ENCODE results near the gene NACC2. TPM values are rescaled to one million over a fixed set of nuclear protein-coding genes. Genes with fewer than 3 reads are reported as not detected.

Gene NACC2
- polyA plus RNA-seq, 3 donors = 8.1 to 32.4 (median 8.7) TPM

DNA sequence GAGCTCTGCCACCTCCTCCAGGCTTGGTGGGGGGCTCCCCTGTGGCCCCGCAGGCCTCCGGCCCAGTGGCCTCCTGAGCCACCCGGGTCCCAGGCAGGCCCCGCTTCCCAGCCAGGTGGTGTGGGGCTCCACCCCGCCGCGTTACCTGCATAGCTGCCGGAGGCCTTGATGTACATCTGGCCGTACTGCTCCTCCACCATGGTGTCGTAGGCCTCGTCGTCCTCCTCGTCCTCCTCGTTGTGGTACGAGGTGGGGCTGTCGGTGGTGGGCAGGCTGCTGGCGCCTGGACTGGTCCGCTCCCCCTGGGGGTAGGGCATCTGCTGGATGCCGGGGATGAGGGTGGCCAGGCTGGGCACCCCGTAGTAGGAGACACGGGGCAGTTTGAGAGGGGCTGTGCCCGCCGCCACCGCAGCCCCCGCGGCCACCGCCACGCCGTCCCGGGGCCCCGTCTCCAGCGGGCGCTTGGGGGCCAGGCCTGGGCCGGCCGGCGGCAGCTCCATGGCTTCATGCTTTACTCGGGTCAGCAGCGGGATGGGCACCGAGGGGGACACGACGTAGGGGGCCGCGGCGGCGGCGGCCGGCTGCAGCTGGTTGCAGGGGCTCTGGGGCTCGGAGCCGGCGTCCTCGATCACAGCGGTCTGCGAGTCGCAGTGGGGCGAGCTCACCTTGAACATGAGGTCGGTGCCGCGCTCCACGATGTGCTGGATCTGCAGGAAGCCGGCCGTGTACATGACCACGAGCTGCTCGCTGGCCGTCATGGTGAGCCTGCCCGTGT is 45.4 kb downstream of the NACC2 start:
- peaks cover 22 to 24% of the 10 kb centered on the region in 2 donors for H3K36me3 ChIP-seq (replicated peaks in 1 of 2; ENCODE audit: control insufficient read depth in 1 of 2, insufficient read depth in 2 of 2, low read length in 2 of 2)
- H3K4me3 ChIP-seq (replicated peaks in 1 of 3; ENCODE audit: low read depth in 2 of 3, low read length in 3 of 3) = peak overlapping the region in 2 of 3 experiments; percentile 6 to 91
- no peaks in the 10 kb centered on the region for H3K9me3 ChIP-seq (replicated peaks in 1 of 2; ENCODE audit: control insufficient read depth in 1 of 2, insufficient read depth in 1 of 2, low read length in 2 of 2)
- H3K79me2 ChIP-seq (ENCODE audit: insufficient read depth, low read length) = peaks cover 100% of the 10 kb centered on the region
- Mint-ChIP-seq H3K4me3 (peak overlapping the region; percentile 80 to 82), H3K36me3 (peaks cover 18 to 38% of the 10 kb centered on the region in 2 donors), H3K27me3 (ENCODE audit: low read depth in 3 of 3) (peaks cover 0 to 2% (median 0%) of the 10 kb centered on the region in 3 donors), H3K4me1 (peaks cover 61% of the 10 kb centered on the region), H3K9me3 (no peaks in the 10 kb centered on the region), H3K27ac (peak overlapping the region in 4 of 7 donors; percentile 48 to 77 (median 69))
- no peak overlapping the region for H2AFZ ChIP-seq (ENCODE audit: insufficient read depth, low read depth, low read length, poor library complexity, severe bottlenecking)
- peaks cover 28% of the 10 kb centered on the region for H4K20me1 ChIP-seq (ENCODE audit: insufficient read depth, low read length)
- intact Hi-C loops (cut with micrococcal nuclease) = loop anchor here (5.0 to 10.0 kb wide), 5 partner anchors 38 to 85 kb away; partner anchors contain the start of gene UBAC1 (in 1 of the 2)
- H3K27ac ChIP-seq (ENCODE audit: low read depth in 1 of 2, low read length in 2 of 2) = peak overlapping the region; percentile 93 to 94
- H3K9ac ChIP-seq (ENCODE audit: insufficient read depth, low read length, poor library complexity, severe bottlenecking) = peak overlapping the region; percentile 73
- TF ChIP-seq, protein P1, sequence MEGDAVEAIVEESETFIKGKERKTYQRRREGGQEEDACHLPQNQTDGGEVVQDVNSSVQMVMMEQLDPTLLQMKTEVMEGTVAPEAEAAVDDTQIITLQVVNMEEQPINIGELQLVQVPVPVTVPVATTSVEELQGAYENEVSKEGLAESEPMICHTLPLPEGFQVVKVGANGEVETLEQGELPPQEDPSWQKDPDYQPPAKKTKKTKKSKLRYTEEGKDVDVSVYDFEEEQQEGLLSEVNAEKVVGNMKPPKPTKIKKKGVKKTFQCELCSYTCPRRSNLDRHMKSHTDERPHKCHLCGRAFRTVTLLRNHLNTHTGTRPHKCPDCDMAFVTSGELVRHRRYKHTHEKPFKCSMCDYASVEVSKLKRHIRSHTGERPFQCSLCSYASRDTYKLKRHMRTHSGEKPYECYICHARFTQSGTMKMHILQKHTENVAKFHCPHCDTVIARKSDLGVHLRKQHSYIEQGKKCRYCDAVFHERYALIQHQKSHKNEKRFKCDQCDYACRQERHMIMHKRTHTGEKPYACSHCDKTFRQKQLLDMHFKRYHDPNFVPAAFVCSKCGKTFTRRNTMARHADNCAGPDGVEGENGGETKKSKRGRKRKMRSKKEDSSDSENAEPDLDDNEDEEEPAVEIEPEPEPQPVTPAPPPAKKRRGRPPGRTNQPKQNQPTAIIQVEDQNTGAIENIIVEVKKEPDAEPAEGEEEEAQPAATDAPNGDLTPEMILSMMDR (IDR thresholded peaks at IDR 0.05) = no peak
- H3K4me1 ChIP-seq (ENCODE audit: control insufficient read depth in 1 of 2, insufficient read depth in 2 of 2, low read length in 2 of 2) = peaks cover 89 to 93% of the 10 kb centered on the region in 2 donors
- H3K27me3 ChIP-seq (ENCODE audit: control insufficient read depth in 2 of 2, insufficient read depth in 2 of 2, low read length in 2 of 2) = no peaks in the 10 kb centered on the region
- WGBS (ENCODE audit: insufficient coverage) = 97% methylated on average over 65 of the region's 65 CpGs
- DNase-seq = no peak
- H3K4me2 ChIP-seq (replicated peaks; ENCODE audit: extremely low read depth, low read length, poor library complexity, severe bottlenecking) = peak overlapping the region; percentile 95

DNA sequence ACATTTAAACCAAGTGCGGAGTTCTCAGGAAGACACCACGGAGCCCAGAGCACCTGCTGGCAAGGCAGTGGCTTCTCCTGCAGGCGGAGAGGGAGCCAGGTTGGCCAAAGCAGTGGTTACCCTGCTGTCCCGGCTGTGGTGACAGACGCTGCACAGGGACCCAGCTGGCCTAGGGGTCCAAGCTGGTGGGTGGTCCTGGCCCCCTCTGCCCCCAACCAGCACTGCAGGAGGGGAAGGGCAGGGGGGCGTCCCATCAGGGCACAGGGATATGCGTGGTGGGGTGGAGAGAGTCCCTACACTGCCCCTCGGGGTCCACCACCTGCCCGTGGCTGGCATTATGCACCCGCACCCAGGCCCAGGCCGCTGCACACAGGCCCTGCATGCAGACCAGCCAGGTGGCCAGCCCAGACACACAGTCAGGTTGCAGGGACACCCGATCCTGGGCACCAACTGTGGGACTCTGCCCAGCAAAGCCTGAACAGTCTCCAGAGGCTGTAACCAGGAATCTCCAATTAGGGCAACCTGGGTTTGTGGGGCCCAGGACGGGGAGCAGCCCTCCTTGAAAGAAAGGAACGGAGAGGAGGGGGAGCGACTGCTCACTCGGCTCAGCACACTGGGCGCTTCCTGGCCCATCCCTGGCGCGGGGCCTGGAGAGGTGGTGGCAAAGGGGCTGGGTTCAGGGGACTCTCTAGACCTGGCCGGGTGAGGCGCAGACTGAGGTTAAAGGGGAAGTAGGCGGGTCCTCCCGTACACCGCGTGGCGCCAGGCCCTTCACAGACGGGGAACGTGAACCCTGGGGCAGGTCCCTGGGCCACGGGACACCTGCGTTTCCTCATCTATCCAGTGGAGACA is 46.3 kb downstream of the NACC2 start:
- Mint-ChIP-seq H3K27ac (peak overlapping the region in 6 of 7 donors; percentile 44 to 93 (median 79)), H3K36me3 (peaks cover 16 to 41% of the 10 kb centered on the region in 2 donors), H3K27me3 (ENCODE audit: low read depth in 3 of 3) (peaks cover 0 to 2% (median 0%) of the 10 kb centered on the region in 3 donors), H3K4me1 (peaks cover 53% of the 10 kb centered on the region), H3K9me3 (peaks cover 0 to 2% (median 0%) of the 10 kb centered on the region in 7 donors), H3K4me3 (peak overlapping the region; percentile 55 to 82)
- Histone ChIP-seq H2AFZ (ENCODE audit: insufficient read depth, low read depth, low read length, poor library complexity, severe bottlenecking) (no peak overlapping the region), H3K27ac (ENCODE audit: low read depth in 1 of 2, low read length in 2 of 2) (peak overlapping the region; percentile 93 to 94), H3K79me2 (ENCODE audit: insufficient read depth, low read length) (peaks cover 100% of the 10 kb centered on the region), H3K27me3 (ENCODE audit: control insufficient read depth in 2 of 2, insufficient read depth in 2 of 2, low read length in 2 of 2) (no peaks in the 10 kb centered on the region), H4K20me1 (ENCODE audit: insufficient read depth, low read length) (peaks cover 19% of the 10 kb centered on the region), H3K4me3 (replicated peaks in 1 of 3; ENCODE audit: low read depth in 2 of 3, low read length in 3 of 3) (peak overlapping the region in 2 of 3 experiments; percentile 6 to 91), H3K9ac (ENCODE audit: insufficient read depth, low read length, poor library complexity, severe bottlenecking) (peak overlapping the region; percentile 73), H3K36me3 (replicated peaks in 1 of 2; ENCODE audit: control insufficient read depth in 1 of 2, insufficient read depth in 2 of 2, low read length in 2 of 2) (peaks cover 22 to 24% of the 10 kb centered on the region in 2 donors), H3K9me3 (replicated peaks in 1 of 2; ENCODE audit: control insufficient read depth in 1 of 2, insufficient read depth in 1 of 2, low read length in 2 of 2) (no peaks in the 10 kb centered on the region), H3K4me2 (replicated peaks; ENCODE audit: extremely low read depth, low read length, poor library complexity, severe bottlenecking) (peak overlapping the region; percentile 95), H3K4me1 (ENCODE audit: control insufficient read depth in 1 of 2, insufficient read depth in 2 of 2, low read length in 2 of 2) (peaks cover 89 to 93% of the 10 kb centered on the region in 2 donors)
- peak in 2 of 3 donors; percentile 61 to 62 for DNase-seq
- WGBS (ENCODE audit: insufficient coverage) = 54% methylated on average over 26 of the region's 30 CpGs
- TF ChIP-seq, protein P1 (IDR thresholded peaks at IDR 0.05) = no peak
- intact Hi-C loops (cut with micrococcal nuclease) = loop anchor here (5.0 to 10.0 kb wide), 4 partner anchors 44 to 84 kb away; partner anchors contain the start of gene UBAC1 (in 1 of the 2)

Data from CD14-positive monocyte (primary cell).